Omental fat pad (tissue), 4 donors: Measurements from ENCODE around the gene TM4SF1. TPM values are rescaled to one million over a fixed set of nuclear protein-coding genes. Genes with fewer than 3 reads are reported as not detected.
A peak's percentile ranks its signal among the peaks of the same experiment; 100 is the strongest.

Experiments used
- ATAC-seq: fragments of 150-250 bp; one replicate; pipeline ENCODE4 v1.9.1; 2016; ENCODE audit warnings: mild to moderate bottlenecking, moderate library complexity; ENCODE audit not compliant: low FRiP score
- DNase-seq: peaks from one replicate; pipeline ENCODE4 v3.0.0-alpha.2; 2019; ENCODE audit warnings: low spot score
- total RNA-seq, 4 donors: library from RNA; depleted of rRNA; stranded (reverse); fragments of >200 nt; gene quantifications; one replicate each; pipeline ENCODE4 v1.1.0, GENCODE V29; 2016
- TF ChIP-seq, protein P1 (sequence below), 3 donors: fragments of 450-650 bp; IDR thresholded peaks; one replicate each; pipeline ENCODE4 v1.5.1; 2016 to 2017; ENCODE audit warnings: antibody characterized with exemption in 3 of 3, mild to moderate bottlenecking in 3 of 3, moderate library complexity in 2 of 3

TM4SF1 gene
- total RNA-seq, 4 donors from 2014 or later, result 273 to 1,679 (median 590) TPM

DNA sequence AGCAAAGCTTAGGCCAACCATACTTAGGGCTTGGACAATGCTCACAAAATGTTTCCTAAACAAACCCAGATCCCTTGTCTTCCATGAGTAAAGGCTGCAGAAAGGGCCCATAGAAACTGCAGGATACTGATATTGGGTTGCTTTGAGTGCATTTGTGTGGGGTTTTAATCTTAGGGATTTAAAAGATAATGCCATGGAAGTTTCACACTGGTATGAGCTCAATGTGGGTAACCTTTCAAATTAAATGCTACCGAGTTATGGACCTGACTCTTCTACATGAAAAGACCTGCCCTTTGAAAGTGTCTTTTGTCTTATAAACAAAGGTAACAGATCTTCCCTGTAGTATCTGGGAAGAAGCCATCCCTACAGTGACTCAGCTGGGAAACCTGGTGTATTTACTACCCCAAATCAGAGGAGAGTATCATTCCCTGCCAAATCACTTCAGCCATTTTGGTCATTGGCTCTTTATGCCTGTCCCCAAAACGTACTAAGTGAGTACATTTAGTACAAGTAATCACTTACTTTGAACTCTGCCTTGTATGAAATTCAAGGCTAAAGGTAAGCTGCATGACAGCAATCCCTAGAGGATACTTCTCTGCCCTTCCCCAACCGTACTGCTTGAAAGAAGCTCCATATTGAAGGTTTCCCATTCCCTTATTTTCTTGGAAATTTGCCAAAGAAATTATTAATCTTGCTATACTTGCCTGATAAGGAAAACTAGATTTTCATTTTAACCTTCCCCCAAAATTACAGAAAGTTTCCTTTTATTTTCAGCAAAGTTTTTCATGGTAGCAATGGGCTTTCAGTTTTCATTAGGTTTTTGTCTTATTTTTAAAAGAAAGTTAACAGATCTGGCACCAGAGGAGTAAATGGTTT, 7.2 kb downstream of the TM4SF1 start:
- TF ChIP-seq, protein P1, sequence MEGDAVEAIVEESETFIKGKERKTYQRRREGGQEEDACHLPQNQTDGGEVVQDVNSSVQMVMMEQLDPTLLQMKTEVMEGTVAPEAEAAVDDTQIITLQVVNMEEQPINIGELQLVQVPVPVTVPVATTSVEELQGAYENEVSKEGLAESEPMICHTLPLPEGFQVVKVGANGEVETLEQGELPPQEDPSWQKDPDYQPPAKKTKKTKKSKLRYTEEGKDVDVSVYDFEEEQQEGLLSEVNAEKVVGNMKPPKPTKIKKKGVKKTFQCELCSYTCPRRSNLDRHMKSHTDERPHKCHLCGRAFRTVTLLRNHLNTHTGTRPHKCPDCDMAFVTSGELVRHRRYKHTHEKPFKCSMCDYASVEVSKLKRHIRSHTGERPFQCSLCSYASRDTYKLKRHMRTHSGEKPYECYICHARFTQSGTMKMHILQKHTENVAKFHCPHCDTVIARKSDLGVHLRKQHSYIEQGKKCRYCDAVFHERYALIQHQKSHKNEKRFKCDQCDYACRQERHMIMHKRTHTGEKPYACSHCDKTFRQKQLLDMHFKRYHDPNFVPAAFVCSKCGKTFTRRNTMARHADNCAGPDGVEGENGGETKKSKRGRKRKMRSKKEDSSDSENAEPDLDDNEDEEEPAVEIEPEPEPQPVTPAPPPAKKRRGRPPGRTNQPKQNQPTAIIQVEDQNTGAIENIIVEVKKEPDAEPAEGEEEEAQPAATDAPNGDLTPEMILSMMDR (IDR thresholded peaks at IDR 0.05), result no peak
- ATAC-seq (no peak), DNase-seq (no peak)

GRCh38 chr3:149368674-149369497, 8.6 kb downstream of the TM4SF1 start:
- TF ChIP-seq, protein P1 (IDR thresholded peaks at IDR 0.05), result no peak
- DNase-seq (no peak), ATAC-seq (no peak)

- DNase-seq, result no peak
Measured at GRCh38 chr3:149368201-149368673, 9.2 kb downstream of the TM4SF1 start.

DNA sequence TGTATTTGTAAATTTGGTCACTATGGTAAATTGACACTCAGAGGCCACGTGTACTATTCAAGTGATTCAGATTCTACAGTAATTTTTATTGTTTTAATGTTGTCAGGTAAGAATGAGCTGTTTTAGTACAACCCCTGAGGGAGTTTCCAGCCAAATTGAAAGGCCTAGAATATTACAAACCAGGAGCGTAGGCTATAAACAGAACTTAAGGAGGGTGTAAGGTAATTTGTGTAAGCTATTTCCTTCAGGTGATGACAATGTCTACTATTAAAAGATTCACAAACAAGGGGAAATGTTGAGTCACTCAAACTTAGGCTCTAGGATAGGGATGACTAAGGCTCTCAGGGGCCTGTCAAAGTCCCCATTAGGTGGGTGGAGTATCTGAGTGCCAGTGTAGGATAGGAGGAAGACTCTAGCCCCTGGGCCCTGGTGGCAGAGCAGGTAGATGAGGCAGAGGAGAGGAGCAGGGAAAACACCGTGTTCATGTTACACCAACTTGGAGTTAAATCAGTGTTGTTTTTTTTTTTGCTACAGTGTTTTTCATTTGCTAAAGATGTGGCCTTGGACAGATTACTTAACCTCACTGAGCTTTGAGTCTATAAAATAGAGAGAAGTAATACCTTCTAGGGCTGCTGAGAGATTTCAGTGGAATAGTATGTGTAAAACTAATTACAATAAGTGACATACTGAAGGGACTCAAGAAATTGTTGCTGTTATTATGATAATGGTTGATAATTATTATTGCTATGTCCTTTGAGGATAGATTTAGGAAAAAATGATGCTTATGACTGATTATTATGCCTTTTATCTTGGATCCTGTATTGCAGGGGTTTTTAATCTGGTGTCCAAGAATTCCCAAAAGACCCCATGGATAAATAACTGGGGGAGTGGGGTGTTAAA, 10.3 kb downstream of the TM4SF1 start:
- TF ChIP-seq, protein P1 (IDR thresholded peaks at IDR 0.05), result no peak
- DNase-seq (no peak), ATAC-seq (peak; percentile 81)

More at GRCh38 chr3:149368201-149368673, 9.2 kb downstream of the TM4SF1 start:
- peak; percentile 46 for ATAC-seq
- TF ChIP-seq, protein P1 (IDR thresholded peaks at IDR 0.05), result no peak

DNA sequence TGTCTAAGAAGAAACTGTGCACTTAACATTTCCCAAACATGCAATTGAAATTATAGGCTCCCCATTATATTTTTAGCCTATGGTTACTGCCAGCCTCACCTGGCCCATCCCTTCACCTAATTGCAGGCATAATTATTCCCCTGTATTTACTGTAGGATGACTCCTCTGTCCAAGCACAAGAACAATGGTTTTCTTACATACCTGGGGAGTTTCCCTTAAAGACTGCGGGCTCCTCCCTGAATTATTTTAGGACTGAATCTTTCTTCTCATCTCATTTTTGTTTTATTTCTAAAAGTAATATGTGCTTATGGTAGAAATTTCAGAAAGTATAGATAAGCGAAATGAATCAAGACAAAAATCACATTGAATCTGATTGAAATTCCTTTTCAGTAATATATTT, 11.4 kb downstream of the TM4SF1 start:
- DNase-seq, result no peak
- TF ChIP-seq, protein P1 (IDR thresholded peaks at IDR 0.05), result no peak
- no peak for ATAC-seq

GRCh38 chr3:149364624-149365023, 12.8 kb downstream of the TM4SF1 start:
- no peak for DNase-seq
- no peak for ATAC-seq
- TF ChIP-seq, protein P1 (IDR thresholded peaks at IDR 0.05), result no peak
